BLaER1 treated with 17β-estradiol and CSF1 and Interleukin-3, amounts not matched to agents 10 nM and 100 nM (cell line): Measurements from ENCODE around the gene NIPSNAP3A.
A peak's percentile ranks its signal among the peaks of the same experiment; 100 is the strongest.
"Not testable (repeated sequence)": the region's sequence is repeated elsewhere in the genome, so short reads cannot be mapped to it uniquely, and the experiment has no call there.

ENCODE experiments used
- H3K27ac ChIP-seq, 11 experiments: shearing (Covaris generic); formaldehyde crosslinking; 2 replicates each; pipeline ENCODE4 v1.8.1; 2022
- H3K27me3 ChIP-seq, 11 experiments: shearing (Covaris generic); formaldehyde crosslinking; 2 replicates each; pipeline ENCODE4 v1.8.1; 2022
- H3K36me3 ChIP-seq, 11 experiments: shearing (Covaris generic); formaldehyde crosslinking; 2 replicates each; pipeline ENCODE4 v1.8.1; 2022
- H3K4me1 ChIP-seq, 10 experiments: shearing (Covaris generic); formaldehyde crosslinking; 2 replicates each; pipeline ENCODE4 v1.8.1; 2022
- H3K4me2 ChIP-seq, 11 experiments: shearing (Covaris generic); formaldehyde crosslinking; 2 replicates each; pipeline ENCODE4 v1.8.1; 2022
- H3K4me3 ChIP-seq, 10 experiments: shearing (Covaris generic); formaldehyde crosslinking; 2 replicates each; pipeline ENCODE4 v1.8.1; 2022
- H3K9ac ChIP-seq, 11 experiments: shearing (Covaris generic); formaldehyde crosslinking; 2 replicates each; pipeline ENCODE4 v1.8.1; 2022
- H3K9me3 ChIP-seq, 11 experiments: shearing (Covaris generic); formaldehyde crosslinking; replicated peaks in 1 of 11; 2 replicates each; pipeline ENCODE4 v1.8.1; 2022
- H4K20me1 ChIP-seq, 11 experiments: shearing (Covaris generic); formaldehyde crosslinking; 2 replicates each; pipeline ENCODE4 v1.8.1; 2022
- Cebpa-rat ChIP-seq, 11 experiments: shearing (Covaris generic); IDR thresholded peaks; 2 replicates each; pipeline ENCODE4 v1.8.1; 2022

Gene NIPSNAP3A

GRCh38 chr9:104747565-104748358 is at the start of gene NIPSNAP3A:
NIPSNAP3A (plus strand) TSS chr9:104747683; CDS start chr9:104747793, 110 bp downstream.
- H3K4me2 ChIP-seq, result peak within 1 kb of the TSS; percentile 73 to 98 (median 91)
- peaks cover 16 to 26% (median 21%) of the 10 kb centered on the region in 11 experiments for H3K36me3 ChIP-seq
- no peak for TF ChIP-seq Cebpa-rat (IDR thresholded peaks at IDR 0.05)
- H3K9me3 ChIP-seq, result no peaks in the 10 kb centered on the region
- H3K9ac ChIP-seq, result peak within 1 kb of the TSS; percentile 80 to 95 (median 89)
- H3K4me1 ChIP-seq, result peaks cover 20 to 39% (median 36%) of the 10 kb centered on the region in 10 experiments
- peak within 1 kb of the TSS; percentile 76 to 93 (median 88) for H3K27ac ChIP-seq
- H4K20me1 ChIP-seq, result no peaks in the 10 kb centered on the region
- H3K27me3 ChIP-seq, result no peaks in the 10 kb centered on the region
- H3K4me3 ChIP-seq, result peak within 1 kb of the TSS; percentile 70 to 91 (median 82)

GRCh38 chr9:104700306-104700705 is 47.2 kb upstream of the NIPSNAP3A start:
- TF ChIP-seq Cebpa-rat (IDR thresholded peaks at IDR 0.05), result no peak
- Histone ChIP-seq H3K36me3 (no peaks in the 10 kb centered on the region), H3K4me2 (no peak overlapping the region), H4K20me1 (no peaks in the 10 kb centered on the region), H3K9me3 (peaks cover 0 to 16% (median 0%) of the 10 kb centered on the region in 11 experiments; a peak in 8 of 22 replicates), H3K4me3 (no peak overlapping the region), H3K4me1 (no peaks in the 10 kb centered on the region), H3K27ac (no peak overlapping the region), H3K27me3 (no peaks in the 10 kb centered on the region), H3K9ac (no peak overlapping the region)

- H3K27ac ChIP-seq, H4K20me1 ChIP-seq, H3K4me2 ChIP-seq, H3K4me3 ChIP-seq, H3K9ac ChIP-seq, H3K27me3 ChIP-seq, H3K4me1 ChIP-seq, H3K36me3 ChIP-seq: not testable (repeated sequence)
- peaks cover 0 to 17% (median 3%) of the 10 kb centered on the region in 11 experiments; a peak in 6 of 22 replicates for H3K9me3 ChIP-seq
These were observed 38.7 kb upstream of the NIPSNAP3A start for GRCh38 chr9:104708737-104709136.

GRCh38 chr9:104711604-104712003 is 35.9 kb upstream of the NIPSNAP3A start:
- Histone ChIP-seq H3K4me1 (no peaks in the 10 kb centered on the region), H3K27ac (no peak overlapping the region), H3K36me3 (no peaks in the 10 kb centered on the region), H4K20me1 (no peaks in the 10 kb centered on the region), H3K9ac (no peak overlapping the region), H3K4me3 (no peak overlapping the region), H3K4me2 (no peak overlapping the region), H3K9me3 (peaks cover 0 to 12% (median 0%) of the 10 kb centered on the region in 11 experiments; a peak in 1 of 22 replicates), H3K27me3 (no peaks in the 10 kb centered on the region)
- no peak for TF ChIP-seq Cebpa-rat (IDR thresholded peaks at IDR 0.05)

- H3K27ac ChIP-seq, result no peak overlapping the region
- H3K4me2 ChIP-seq, result no peak overlapping the region
- H4K20me1 ChIP-seq, result no peaks in the 10 kb centered on the region
- no peaks in the 10 kb centered on the region for H3K9me3 ChIP-seq
- no peaks in the 10 kb centered on the region for H3K27me3 ChIP-seq
- no peak overlapping the region for H3K9ac ChIP-seq
- no peak for TF ChIP-seq Cebpa-rat (IDR thresholded peaks at IDR 0.05)
- H3K4me1 ChIP-seq, result no peaks in the 10 kb centered on the region
- no peaks in the 10 kb centered on the region for H3K36me3 ChIP-seq
- H3K4me3 ChIP-seq, result no peak overlapping the region
These were observed 22.5 kb upstream of the NIPSNAP3A start for GRCh38 chr9:104725014-104725413.

- Histone ChIP-seq H3K36me3 (no peaks in the 10 kb centered on the region), H4K20me1 (no peaks in the 10 kb centered on the region), H3K27me3 (no peaks in the 10 kb centered on the region), H3K9me3 (peaks cover 0 to 11% (median 0%) of the 10 kb centered on the region in 11 experiments; a peak in 1 of 22 replicates), H3K9ac (no peak overlapping the region), H3K27ac (no peak overlapping the region), H3K4me3 (no peak overlapping the region), H3K4me2 (no peak overlapping the region), H3K4me1 (peaks cover 9 to 17% (median 15%) of the 10 kb centered on the region in 10 experiments)
- TF ChIP-seq Cebpa-rat (IDR thresholded peaks at IDR 0.05), result no peak
These were observed 9.0 kb upstream of the NIPSNAP3A start for GRCh38 chr9:104738452-104738851.

GRCh38 chr9:104740621-104741020 is 6.9 kb upstream of the NIPSNAP3A start:
- no peak for TF ChIP-seq Cebpa-rat (IDR thresholded peaks at IDR 0.05)
- H3K36me3 ChIP-seq, result no peaks in the 10 kb centered on the region
- H4K20me1 ChIP-seq, result no peaks in the 10 kb centered on the region
- H3K9ac ChIP-seq, result no peak overlapping the region
- H3K27ac ChIP-seq, result no peak overlapping the region
- peaks cover 0 to 11% (median 0%) of the 10 kb centered on the region in 11 experiments; a peak in 1 of 22 replicates for H3K9me3 ChIP-seq
- peak overlapping the region in 10 of 11 experiments; percentile 1 to 60 (median 42); a peak in 18 of 22 replicates for H3K4me2 ChIP-seq
- no peak overlapping the region for H3K4me3 ChIP-seq
- peaks cover 9 to 18% (median 15%) of the 10 kb centered on the region in 10 experiments for H3K4me1 ChIP-seq
- no peaks in the 10 kb centered on the region for H3K27me3 ChIP-seq

GRCh38 chr9:104743376-104743985 is 4.0 kb upstream of the NIPSNAP3A start:
- Histone ChIP-seq H3K27ac (no peak overlapping the region), H3K9me3 (no peaks in the 10 kb centered on the region), H3K36me3 (no peaks in the 10 kb centered on the region), H3K4me1 (peaks cover 21 to 32% (median 29%) of the 10 kb centered on the region in 10 experiments), H3K4me2 (no peak overlapping the region), H4K20me1 (no peaks in the 10 kb centered on the region), H3K9ac (no peak overlapping the region), H3K4me3 (no peak overlapping the region), H3K27me3 (no peaks in the 10 kb centered on the region)
- no peak for TF ChIP-seq Cebpa-rat (IDR thresholded peaks at IDR 0.05)

- Histone ChIP-seq H4K20me1 (no peaks in the 10 kb centered on the region), H3K4me2 (peak overlapping the region in 6 of 11 experiments; percentile 26 to 96 (median 86); a peak in 10 of 22 replicates), H3K9me3 (no peaks in the 10 kb centered on the region), H3K4me3 (no peak overlapping the region), H3K9ac (no peak overlapping the region), H3K27me3 (no peaks in the 10 kb centered on the region), H3K36me3 (peaks cover 0 to 7% (median 2%) of the 10 kb centered on the region in 11 experiments; a peak in 10 of 22 replicates), H3K27ac (no peak overlapping the region), H3K4me1 (peaks cover 26 to 45% (median 41%) of the 10 kb centered on the region in 10 experiments)
- no peak for TF ChIP-seq Cebpa-rat (IDR thresholded peaks at IDR 0.05)
These were observed 1.6 kb upstream of the NIPSNAP3A start for GRCh38 chr9:104745852-104746251.
